Measurements from ENCODE around the gene SNRNP25.

Gene SNRNP25

DNA sequence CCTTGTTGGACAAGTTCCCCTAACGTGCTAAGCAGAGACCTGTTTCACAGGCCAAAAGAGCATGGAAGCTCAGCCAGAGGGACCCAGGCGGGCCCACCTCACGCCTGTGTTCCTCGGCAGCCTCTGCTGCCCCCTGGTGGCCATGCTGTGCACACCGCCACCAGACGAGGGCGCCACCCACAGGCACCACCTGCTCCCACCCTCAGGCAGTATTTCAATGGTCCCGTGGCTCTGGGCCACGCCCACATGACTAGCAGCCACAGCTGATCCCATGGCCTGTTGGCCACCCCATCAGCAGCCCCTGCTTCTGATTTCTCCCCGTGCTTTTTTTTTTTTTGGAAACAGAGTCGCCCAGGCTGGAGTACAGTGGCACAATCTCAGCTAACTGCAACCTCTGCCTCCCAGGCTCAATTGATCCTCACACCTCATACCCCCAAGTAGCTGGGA, 43.3 kb downstream of the SNRNP25 start:
- peaks cover 0 to 40% of the 10 kb centered on the region in 2 experiments; a peak in 2 of 3 replicates for H3K36me3 ChIP-seq (ENCODE audit: control insufficient read depth in 2 of 2, insufficient read depth in 1 of 2, low read length in 2 of 2)
- POLR2A ChIA-PET = interaction anchor here (0.6 to 1.7 kb wide), 6 partner anchors 12 to 265 kb away, joined by 3 to 7 read pairs (median 4); partner anchors contain the start of genes AXIN1, POLR3K and SNRNP25
- no peaks in the 10 kb centered on the region for H3K9me3 ChIP-seq (ENCODE audit: control insufficient read depth, insufficient read depth, low read depth, low read length)
- H3K4me3 ChIP-seq (ENCODE audit: low read depth, low read length) = no peak overlapping the region
- H3K27ac ChIP-seq (ENCODE audit: extremely low read depth, low read depth, low read length) = no peak overlapping the region
- H3K4me1 ChIP-seq (ENCODE audit: control insufficient read depth, insufficient read depth, low read length) = no peaks in the 10 kb centered on the region
- CTCF ChIA-PET = interaction anchor here (0.5 to 6.8 kb wide), 44 partner anchors 9 to 383 kb away, joined by 3 to 245 read pairs (median 6); partner anchors contain the start of genes HBQ1, MPG, POLR3K and RHBDF1
- peak; percentile 81; the same call in 1 of the 2 replicates for TF ChIP-seq ZNF449 (tag by site-specific recombination; IDR thresholded peaks at IDR 0.05)
- peak; percentile 65 for TF ChIP-seq ZNF341 (tag by site-specific recombination; IDR thresholded peaks at IDR 0.05; ENCODE audit: low read depth)
- no peak for TF ChIP-seq ZNF530 (tag by site-specific recombination; IDR thresholded peaks at IDR 0.05; ENCODE audit: low read depth)
- TF ChIP-seq ZNF121 (tag by site-specific recombination; IDR thresholded peaks at IDR 0.05) = peak; percentile 54
- TF ChIP-seq, protein P1, sequence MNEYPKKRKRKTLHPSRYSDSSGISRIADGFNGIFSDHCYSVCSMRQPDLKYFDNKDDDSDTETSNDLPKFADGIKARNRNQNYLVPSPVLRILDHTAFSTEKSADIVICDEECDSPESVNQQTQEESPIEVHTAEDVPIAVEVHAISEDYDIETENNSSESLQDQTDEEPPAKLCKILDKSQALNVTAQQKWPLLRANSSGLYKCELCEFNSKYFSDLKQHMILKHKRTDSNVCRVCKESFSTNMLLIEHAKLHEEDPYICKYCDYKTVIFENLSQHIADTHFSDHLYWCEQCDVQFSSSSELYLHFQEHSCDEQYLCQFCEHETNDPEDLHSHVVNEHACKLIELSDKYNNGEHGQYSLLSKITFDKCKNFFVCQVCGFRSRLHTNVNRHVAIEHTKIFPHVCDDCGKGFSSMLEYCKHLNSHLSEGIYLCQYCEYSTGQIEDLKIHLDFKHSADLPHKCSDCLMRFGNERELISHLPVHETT (tag by site-specific recombination; IDR thresholded peaks at IDR 0.05) = peak; percentile 62; the same call in 1 of the 2 replicates
- TF ChIP-seq ZNF623 (tag by site-specific recombination; IDR thresholded peaks at IDR 0.05) = no peak
- TF ChIP-seq ZBTB1 (tag by site-specific recombination; IDR thresholded peaks at IDR 0.05) = no peak
- TF ChIP-seq, protein P2, sequence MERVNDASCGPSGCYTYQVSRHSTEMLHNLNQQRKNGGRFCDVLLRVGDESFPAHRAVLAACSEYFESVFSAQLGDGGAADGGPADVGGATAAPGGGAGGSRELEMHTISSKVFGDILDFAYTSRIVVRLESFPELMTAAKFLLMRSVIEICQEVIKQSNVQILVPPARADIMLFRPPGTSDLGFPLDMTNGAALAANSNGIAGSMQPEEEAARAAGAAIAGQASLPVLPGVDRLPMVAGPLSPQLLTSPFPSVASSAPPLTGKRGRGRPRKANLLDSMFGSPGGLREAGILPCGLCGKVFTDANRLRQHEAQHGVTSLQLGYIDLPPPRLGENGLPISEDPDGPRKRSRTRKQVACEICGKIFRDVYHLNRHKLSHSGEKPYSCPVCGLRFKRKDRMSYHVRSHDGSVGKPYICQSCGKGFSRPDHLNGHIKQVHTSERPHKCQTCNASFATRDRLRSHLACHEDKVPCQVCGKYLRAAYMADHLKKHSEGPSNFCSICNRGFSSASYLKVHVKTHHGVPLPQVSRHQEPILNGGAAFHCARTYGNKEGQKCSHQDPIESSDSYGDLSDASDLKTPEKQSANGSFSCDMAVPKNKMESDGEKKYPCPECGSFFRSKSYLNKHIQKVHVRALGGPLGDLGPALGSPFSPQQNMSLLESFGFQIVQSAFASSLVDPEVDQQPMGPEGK (tag by site-specific recombination; IDR thresholded peaks at IDR 0.05) = peak; percentile 89
- peak; percentile 88 for TF ChIP-seq HIC1 (tag by site-specific recombination; IDR thresholded peaks at IDR 0.05)
- TF ChIP-seq KLF9 (tag by site-specific recombination; IDR thresholded peaks at IDR 0.05; ENCODE audit: low read depth) = peak; percentile 98
- TF ChIP-seq, protein P3, sequence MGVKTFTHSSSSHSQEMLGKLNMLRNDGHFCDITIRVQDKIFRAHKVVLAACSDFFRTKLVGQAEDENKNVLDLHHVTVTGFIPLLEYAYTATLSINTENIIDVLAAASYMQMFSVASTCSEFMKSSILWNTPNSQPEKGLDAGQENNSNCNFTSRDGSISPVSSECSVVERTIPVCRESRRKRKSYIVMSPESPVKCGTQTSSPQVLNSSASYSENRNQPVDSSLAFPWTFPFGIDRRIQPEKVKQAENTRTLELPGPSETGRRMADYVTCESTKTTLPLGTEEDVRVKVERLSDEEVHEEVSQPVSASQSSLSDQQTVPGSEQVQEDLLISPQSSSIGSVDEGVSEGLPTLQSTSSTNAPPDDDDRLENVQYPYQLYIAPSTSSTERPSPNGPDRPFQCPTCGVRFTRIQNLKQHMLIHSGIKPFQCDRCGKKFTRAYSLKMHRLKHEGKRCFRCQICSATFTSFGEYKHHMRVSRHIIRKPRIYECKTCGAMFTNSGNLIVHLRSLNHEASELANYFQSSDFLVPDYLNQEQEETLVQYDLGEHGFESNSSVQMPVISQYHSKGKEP (tag by site-specific recombination; IDR thresholded peaks at IDR 0.05) = peak; percentile 33; the same call in 1 of the 2 replicates
- TF ChIP-seq ZNF660 (tag by site-specific recombination; IDR thresholded peaks at IDR 0.05) = peak; percentile 51
- no peak for TF ChIP-seq ZNF701 (tag by site-specific recombination; IDR thresholded peaks at IDR 0.05)
- TF ChIP-seq ZNF501 (tag by site-specific recombination; IDR thresholded peaks at IDR 0.05) = peak; percentile 73; the same call in 1 of the 2 replicates
- TF ChIP-seq PBX3 (CRISPR knock-in tag; IDR thresholded peaks at IDR 0.05) = no peak
- TF ChIP-seq KLF10 (tag by site-specific recombination; IDR thresholded peaks at IDR 0.05) = peak; percentile 84
- peak; percentile 56 for TF ChIP-seq ZIC2 (tag by site-specific recombination; IDR thresholded peaks at IDR 0.05)
- TF ChIP-seq, protein P4, sequence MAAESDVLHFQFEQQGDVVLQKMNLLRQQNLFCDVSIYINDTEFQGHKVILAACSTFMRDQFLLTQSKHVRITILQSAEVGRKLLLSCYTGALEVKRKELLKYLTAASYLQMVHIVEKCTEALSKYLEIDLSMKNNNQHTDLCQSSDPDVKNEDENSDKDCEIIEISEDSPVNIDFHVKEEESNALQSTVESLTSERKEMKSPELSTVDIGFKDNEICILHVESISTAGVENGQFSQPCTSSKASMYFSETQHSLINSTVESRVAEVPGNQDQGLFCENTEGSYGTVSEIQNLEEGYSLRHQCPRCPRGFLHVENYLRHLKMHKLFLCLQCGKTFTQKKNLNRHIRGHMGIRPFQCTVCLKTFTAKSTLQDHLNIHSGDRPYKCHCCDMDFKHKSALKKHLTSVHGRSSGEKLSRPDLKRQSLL (tag by site-specific recombination; IDR thresholded peaks at IDR 0.05) = peak; percentile 7; the same call in 1 of the 2 replicates
- TF ChIP-seq ZBTB26 (tag by site-specific recombination; optimal IDR thresholded peaks at IDR 0.05) = peak; percentile 11
- TF ChIP-seq, protein P5, sequence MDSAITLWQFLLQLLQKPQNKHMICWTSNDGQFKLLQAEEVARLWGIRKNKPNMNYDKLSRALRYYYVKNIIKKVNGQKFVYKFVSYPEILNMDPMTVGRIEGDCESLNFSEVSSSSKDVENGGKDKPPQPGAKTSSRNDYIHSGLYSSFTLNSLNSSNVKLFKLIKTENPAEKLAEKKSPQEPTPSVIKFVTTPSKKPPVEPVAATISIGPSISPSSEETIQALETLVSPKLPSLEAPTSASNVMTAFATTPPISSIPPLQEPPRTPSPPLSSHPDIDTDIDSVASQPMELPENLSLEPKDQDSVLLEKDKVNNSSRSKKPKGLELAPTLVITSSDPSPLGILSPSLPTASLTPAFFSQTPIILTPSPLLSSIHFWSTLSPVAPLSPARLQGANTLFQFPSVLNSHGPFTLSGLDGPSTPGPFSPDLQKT (IDR thresholded peaks at IDR 0.05; ENCODE audit: borderline replicate concordance, low read depth, low read length) = no peak
- TF ChIP-seq ZFP69B (tag by site-specific recombination; IDR thresholded peaks at IDR 0.05) = peak; percentile 100
- no peak for TF ChIP-seq ZNF248 (tag by site-specific recombination; IDR thresholded peaks at IDR 0.05)
- peak; percentile 71; the same call in 1 of the 2 replicates for TF ChIP-seq KLF7 (tag by site-specific recombination; IDR thresholded peaks at IDR 0.05; ENCODE audit: borderline replicate concordance)
